ENCODE data around the gene ATP2C1.

GRCh38 chr3:130929804-130930203 lies 35.9 kb downstream of the ATP2C1 start:
- TF ChIP-seq EZH2phosphoT487 (IDR thresholded peaks at IDR 0.05) (no peak), EZH2 (IDR thresholded peaks at IDR 0.05) (no peak)
- TF ChIP-seq, protein P1, sequence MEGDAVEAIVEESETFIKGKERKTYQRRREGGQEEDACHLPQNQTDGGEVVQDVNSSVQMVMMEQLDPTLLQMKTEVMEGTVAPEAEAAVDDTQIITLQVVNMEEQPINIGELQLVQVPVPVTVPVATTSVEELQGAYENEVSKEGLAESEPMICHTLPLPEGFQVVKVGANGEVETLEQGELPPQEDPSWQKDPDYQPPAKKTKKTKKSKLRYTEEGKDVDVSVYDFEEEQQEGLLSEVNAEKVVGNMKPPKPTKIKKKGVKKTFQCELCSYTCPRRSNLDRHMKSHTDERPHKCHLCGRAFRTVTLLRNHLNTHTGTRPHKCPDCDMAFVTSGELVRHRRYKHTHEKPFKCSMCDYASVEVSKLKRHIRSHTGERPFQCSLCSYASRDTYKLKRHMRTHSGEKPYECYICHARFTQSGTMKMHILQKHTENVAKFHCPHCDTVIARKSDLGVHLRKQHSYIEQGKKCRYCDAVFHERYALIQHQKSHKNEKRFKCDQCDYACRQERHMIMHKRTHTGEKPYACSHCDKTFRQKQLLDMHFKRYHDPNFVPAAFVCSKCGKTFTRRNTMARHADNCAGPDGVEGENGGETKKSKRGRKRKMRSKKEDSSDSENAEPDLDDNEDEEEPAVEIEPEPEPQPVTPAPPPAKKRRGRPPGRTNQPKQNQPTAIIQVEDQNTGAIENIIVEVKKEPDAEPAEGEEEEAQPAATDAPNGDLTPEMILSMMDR (IDR thresholded peaks at IDR 0.05), result no peak
